GM19099 (cell line): ENCODE measurements around the gene C18orf32.

Experiments
- POLR2A ChIP-seq: IDR thresholded peaks from 3 replicates; pipeline ENCODE4 v1.6.1; 2011; ENCODE audit warnings: low read depth; ENCODE audit not compliant: insufficient read length; ENCODE audit errors: extremely low read depth

The C18orf32 gene

GRCh38 chr18:49481907-49482306 lies 5.1 kb downstream of the C18orf32 start:
- no peak for TF ChIP-seq POLR2A

GRCh38 chr18:49481317-49481716 lies 5.7 kb downstream of the C18orf32 start:
- no peak for TF ChIP-seq POLR2A

GRCh38 chr18:49479381-49480137 lies 7.5 kb downstream of the C18orf32 start:
- no peak for TF ChIP-seq POLR2A

GRCh38 chr18:49476664-49477411 lies 10.2 kb downstream of the C18orf32 start:
- TF ChIP-seq POLR2A = no peak

- no peak for TF ChIP-seq POLR2A
Observed at GRCh38 chr18:49473721-49474120, 13.3 kb downstream of the C18orf32 start.

- TF ChIP-seq POLR2A = no peak
Observed at GRCh38 chr18:49472459-49472858, 14.6 kb downstream of the C18orf32 start.

- no peak for TF ChIP-seq POLR2A
Observed at GRCh38 chr18:49471532-49471931, 15.5 kb downstream of the C18orf32 start.

GRCh38 chr18:49467599-49467998 lies 19.4 kb downstream of the C18orf32 start:
- no peak for TF ChIP-seq POLR2A

- no peak for TF ChIP-seq POLR2A
Observed at GRCh38 chr18:49467019-49467563, 19.9 kb downstream of the C18orf32 start.

GRCh38 chr18:49464718-49465598 lies 22.1 kb downstream of the C18orf32 start:
- TF ChIP-seq POLR2A = no peak

- no peak for TF ChIP-seq POLR2A
Observed at GRCh38 chr18:49461602-49461977, 25.4 kb downstream of the C18orf32 start.

GRCh38 chr18:49460976-49461601 lies 25.9 kb downstream of the C18orf32 start:
- TF ChIP-seq POLR2A = no peak

- no peak for TF ChIP-seq POLR2A
Observed at GRCh38 chr18:49459404-49460171, 27.4 kb downstream of the C18orf32 start.

GRCh38 chr18:49457616-49458015 lies 29.4 kb downstream of the C18orf32 start:
- no peak for TF ChIP-seq POLR2A

- TF ChIP-seq POLR2A = no peak
Observed at GRCh38 chr18:49456794-49457193, 30.2 kb downstream of the C18orf32 start.
